DND-41 (cell line): Measurements from ENCODE around the gene LIMS2.
A peak's percentile ranks its signal among the peaks of the same experiment; 100 is the strongest.

Experiments used
- ATAC-seq: fragments of 200-7000 bp; cut with Tn5 transposase; 3 replicates; pipeline ENCODE4 v1.9.1; 2021; ENCODE audit warnings: low read depth; ENCODE audit not compliant: insufficient read depth
- DNase-seq: peaks from one replicate; pipeline ENCODE4 v3.0.0-alpha.2; 2020
- H2AFZ ChIP-seq: 2 replicates; pipeline ENCODE4 v1.6.0; 2012; ENCODE audit warnings: low read depth, low read length
- H3K27ac ChIP-seq: 2 replicates; pipeline ENCODE4 v1.5.1; 2012; ENCODE audit warnings: low read length, inconsistent platforms
- H3K27me3 ChIP-seq: fragments of 200-600 bp; sonication (generic); 2 replicates; pipeline ENCODE4 v1.6.0; 2012; ENCODE audit warnings: low read length, mild to moderate bottlenecking, inconsistent platforms; ENCODE audit not compliant: insufficient read depth, poor library complexity
- H3K36me3 ChIP-seq: 2 replicates; pipeline ENCODE4 v1.5.1; 2012; ENCODE audit warnings: low read length, inconsistent platforms; ENCODE audit not compliant: insufficient read depth
- H3K4me1 ChIP-seq: 2 replicates; pipeline ENCODE4 v1.5.1; 2012; ENCODE audit warnings: mild to moderate bottlenecking, low read length; ENCODE audit not compliant: insufficient read depth
- H3K4me2 ChIP-seq: 2 replicates; pipeline ENCODE4 v1.6.0; 2012; ENCODE audit warnings: mild to moderate bottlenecking, moderate library complexity, low read length, inconsistent platforms; ENCODE audit not compliant: insufficient read depth
- H3K4me3 ChIP-seq, 2 experiments: fragments of 200-600 bp in 1 of 2; shearing (Covaris generic) in 1 of 2; 2 replicates each; pipeline ENCODE4 v1.5.1; 2012 to 2016; ENCODE audit warnings: inconsistent platforms in 2 of 2, low read length in 2 of 2, mild to moderate bottlenecking in 2 of 2, low read depth in 1 of 2, moderate library complexity in 1 of 2
- H3K79me2 ChIP-seq: 2 replicates; pipeline ENCODE4 v1.6.0; 2012; ENCODE audit warnings: low read length, inconsistent platforms; ENCODE audit not compliant: insufficient read depth
- H3K9ac ChIP-seq: 2 replicates; pipeline ENCODE4 v1.6.0; 2012; ENCODE audit warnings: low read depth, mild to moderate bottlenecking, inconsistent platforms, low read length, moderate library complexity
- H3K9me3 ChIP-seq: 2 replicates; pipeline ENCODE4 v1.5.1; 2012; ENCODE audit warnings: low read length, moderate library complexity, mild to moderate bottlenecking, inconsistent platforms; ENCODE audit not compliant: insufficient read depth, severe bottlenecking
- H4K20me1 ChIP-seq: 2 replicates; pipeline ENCODE4 v1.6.0; 2012; ENCODE audit warnings: low read length; ENCODE audit not compliant: insufficient read depth
- EZH2 ChIP-seq: IDR thresholded peaks from 3 replicates; pipeline ENCODE4 v1.6.1; 2012; ENCODE audit warnings: borderline replicate concordance, low read depth, mild to moderate bottlenecking, moderate library complexity, low read length, inconsistent platforms; ENCODE audit not compliant: severe bottlenecking
- TF ChIP-seq, protein P1 (sequence below): IDR thresholded peaks from 2 replicates; pipeline ENCODE4 v1.5.1; 2012; ENCODE audit warnings: borderline replicate concordance, low read length, moderate library complexity, mild to moderate bottlenecking; ENCODE audit not compliant: poor library complexity, severe bottlenecking; ENCODE audit errors: extremely low read depth

Gene LIMS2

DNA sequence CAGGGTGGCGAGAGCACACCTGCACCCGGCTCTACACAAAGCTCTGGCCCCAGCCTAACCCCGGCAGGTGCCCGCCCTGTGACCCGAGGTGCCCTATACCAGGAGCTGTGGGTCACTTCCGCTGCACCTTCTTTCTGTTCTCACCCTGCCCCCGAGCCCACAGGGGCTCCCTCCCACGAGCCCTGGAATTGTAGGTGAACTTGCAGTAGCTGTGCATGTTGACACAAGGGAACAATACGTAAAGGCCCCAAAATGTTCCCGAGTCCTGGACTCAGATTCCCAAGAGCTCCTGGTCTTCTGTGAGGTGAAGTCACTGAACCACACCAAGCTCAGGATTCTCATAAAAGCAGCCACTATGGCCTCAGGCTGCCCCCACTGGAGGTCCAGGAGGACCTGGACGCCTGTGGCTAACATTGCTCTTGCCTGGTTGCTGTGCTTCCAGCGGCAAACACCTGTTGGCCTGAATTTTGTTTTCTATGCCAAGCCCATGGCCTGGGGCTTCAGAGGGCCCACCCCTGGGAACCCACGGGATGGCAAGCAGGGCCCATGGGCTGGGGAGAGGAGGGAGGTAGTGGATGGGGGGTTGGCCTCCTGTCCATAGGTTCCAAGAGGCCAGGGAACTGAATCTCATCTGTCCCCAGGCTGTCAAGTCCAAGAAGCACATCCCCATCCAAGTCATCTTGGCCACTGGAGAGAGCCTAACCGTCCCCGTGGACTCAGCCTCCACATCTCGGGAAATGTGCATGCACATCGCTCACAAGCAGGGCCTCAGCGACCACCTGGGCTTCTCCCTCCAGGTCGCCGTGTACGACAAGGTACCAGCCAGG lies 52.6 kb downstream of the LIMS2 start:
- TF ChIP-seq, protein P1, sequence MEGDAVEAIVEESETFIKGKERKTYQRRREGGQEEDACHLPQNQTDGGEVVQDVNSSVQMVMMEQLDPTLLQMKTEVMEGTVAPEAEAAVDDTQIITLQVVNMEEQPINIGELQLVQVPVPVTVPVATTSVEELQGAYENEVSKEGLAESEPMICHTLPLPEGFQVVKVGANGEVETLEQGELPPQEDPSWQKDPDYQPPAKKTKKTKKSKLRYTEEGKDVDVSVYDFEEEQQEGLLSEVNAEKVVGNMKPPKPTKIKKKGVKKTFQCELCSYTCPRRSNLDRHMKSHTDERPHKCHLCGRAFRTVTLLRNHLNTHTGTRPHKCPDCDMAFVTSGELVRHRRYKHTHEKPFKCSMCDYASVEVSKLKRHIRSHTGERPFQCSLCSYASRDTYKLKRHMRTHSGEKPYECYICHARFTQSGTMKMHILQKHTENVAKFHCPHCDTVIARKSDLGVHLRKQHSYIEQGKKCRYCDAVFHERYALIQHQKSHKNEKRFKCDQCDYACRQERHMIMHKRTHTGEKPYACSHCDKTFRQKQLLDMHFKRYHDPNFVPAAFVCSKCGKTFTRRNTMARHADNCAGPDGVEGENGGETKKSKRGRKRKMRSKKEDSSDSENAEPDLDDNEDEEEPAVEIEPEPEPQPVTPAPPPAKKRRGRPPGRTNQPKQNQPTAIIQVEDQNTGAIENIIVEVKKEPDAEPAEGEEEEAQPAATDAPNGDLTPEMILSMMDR, result no peak
- TF ChIP-seq EZH2, result no peak
- Histone ChIP-seq H3K36me3 (peaks cover 66% of the 10 kb centered on the region), H2AFZ (no peak overlapping the region), H3K27ac (peak overlapping the region; percentile 85), H3K9ac (peak overlapping the region; percentile 29), H3K9me3 (no peaks in the 10 kb centered on the region), H4K20me1 (no peaks in the 10 kb centered on the region), H3K4me1 (peaks cover 85% of the 10 kb centered on the region), H3K79me2 (peaks cover 22% of the 10 kb centered on the region), H3K4me2 (no peak overlapping the region; the same call in 1 of the 2 replicates), H3K4me3 (no peak overlapping the region), H3K27me3 (no peaks in the 10 kb centered on the region)
- DNase-seq (peak; percentile 50), ATAC-seq (no peak)

DNA sequence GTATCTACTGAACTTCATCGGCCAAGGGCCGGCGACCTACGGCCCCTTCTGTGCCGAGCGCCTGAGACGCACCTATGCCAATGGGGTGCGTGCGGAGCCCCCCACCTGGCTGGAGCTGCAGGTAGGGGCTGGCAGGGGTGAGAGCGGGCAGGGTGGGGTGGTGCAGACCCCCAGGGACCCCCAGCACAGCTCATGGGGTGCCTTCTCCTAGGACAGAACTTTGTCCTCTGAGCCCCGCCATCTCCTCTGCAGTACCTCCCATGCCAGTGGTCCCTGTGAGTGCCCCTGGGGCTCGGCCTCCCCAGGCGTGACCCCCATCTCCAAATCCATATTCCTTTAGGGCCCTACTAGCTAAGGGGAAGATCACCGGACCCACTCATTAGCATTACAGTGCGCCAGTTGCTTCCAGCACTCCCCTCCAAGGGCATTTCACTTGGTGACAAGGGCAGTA lies 53.3 kb downstream of the LIMS2 start:
- no peak for DNase-seq
- no peak overlapping the region; the same call in 1 of the 2 replicates for H3K4me2 ChIP-seq
- TF ChIP-seq EZH2, result no peak
- TF ChIP-seq, protein P1, result no peak
- no peak overlapping the region for H3K4me3 ChIP-seq
- H3K27ac ChIP-seq, result peak overlapping the region; percentile 85
- no peaks in the 10 kb centered on the region for H3K27me3 ChIP-seq
- no peak overlapping the region for H2AFZ ChIP-seq
- ATAC-seq, result no peak
- H3K9ac ChIP-seq, result peak overlapping the region; percentile 29; the same call in 1 of the 2 replicates
- H3K9me3 ChIP-seq, result no peaks in the 10 kb centered on the region
- H3K4me1 ChIP-seq, result peaks cover 92% of the 10 kb centered on the region
- no peaks in the 10 kb centered on the region for H4K20me1 ChIP-seq
- peaks cover 22% of the 10 kb centered on the region for H3K79me2 ChIP-seq
- peaks cover 68% of the 10 kb centered on the region for H3K36me3 ChIP-seq

DNA sequence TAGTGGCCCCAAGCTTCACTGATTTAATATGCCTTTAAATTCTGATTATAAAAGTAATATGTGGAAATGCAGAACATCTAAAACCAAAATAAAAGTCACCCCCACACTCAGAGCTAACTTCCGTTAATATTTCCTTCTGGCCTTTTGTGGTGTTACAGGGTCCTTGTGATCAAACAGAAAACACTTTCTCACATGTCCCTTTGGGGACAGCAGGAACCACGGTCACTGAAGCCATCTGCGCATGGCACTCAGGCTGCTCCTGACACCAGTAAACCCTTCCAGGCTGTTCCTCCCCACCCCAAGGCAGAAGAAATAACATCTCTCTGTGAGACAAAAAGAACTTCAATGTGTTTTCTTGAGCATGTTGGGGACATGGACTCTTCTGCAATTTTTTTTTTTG lies 54.5 kb downstream of the LIMS2 start:
- H3K9ac ChIP-seq, result peak overlapping the region; percentile 33
- peaks cover 93% of the 10 kb centered on the region for H3K4me1 ChIP-seq

More for the DNA sequence above, 54.5 kb downstream of the LIMS2 start:
- peaks cover 22% of the 10 kb centered on the region for H3K79me2 ChIP-seq
- no peak overlapping the region for H3K4me3 ChIP-seq
- no peak overlapping the region for H3K4me2 ChIP-seq
- no peak for TF ChIP-seq EZH2
- TF ChIP-seq, protein P1, result no peak
- peaks cover 65% of the 10 kb centered on the region for H3K36me3 ChIP-seq
- H3K27me3 ChIP-seq, result no peaks in the 10 kb centered on the region
- DNase-seq, result peak; percentile 55
- no peaks in the 10 kb centered on the region for H3K9me3 ChIP-seq
- no peak for ATAC-seq
- peak overlapping the region; percentile 84 for H3K27ac ChIP-seq
- no peaks in the 10 kb centered on the region for H4K20me1 ChIP-seq
- H2AFZ ChIP-seq, result no peak overlapping the region
